B cell (primary cell): Measurements from ENCODE around the gene ACAP3. TPM values are rescaled to one million over a fixed set of nuclear protein-coding genes. Genes with fewer than 3 reads are reported as not detected.

Source experiments
- ATAC-seq: fragments of 200-7000 bp; cut with Tn5 transposase; one replicate; pipeline ENCODE4 v1.10.0; 2021; ENCODE audit warnings: low read depth, mild to moderate bottlenecking, moderate number of reproducible peaks, moderate library complexity
- CTCF ChIA-PET: fragments of 350-600 bp; sonication (Branson Sonifier 250); formaldehyde crosslinking; loops from one replicate; lab custom pipeline; 2021; ENCODE audit warnings: antibody characterized with exemption, inconsistent platforms; lab: Charles Lee
- POLR2A ChIA-PET: fragments of 350-600 bp; sonication (Branson Sonifier 250); formaldehyde crosslinking; loops from one replicate; lab custom pipeline; 2021; ENCODE audit warnings: antibody characterized with exemption; lab: Charles Lee
- DNase-seq: peaks from one replicate; pipeline ENCODE4 v3.0.0; 2013
- H2AFZ ChIP-seq: 2 replicates; pipeline ENCODE4 v1.6.1; 2012; ENCODE audit warnings: mild to moderate bottlenecking, low read depth, low read length; ENCODE audit not compliant: insufficient read depth, poor library complexity, severe bottlenecking
- H3K27ac ChIP-seq, 2 donors: 1 replicate in 1 of 2; 2 replicates in 1 of 2; pipeline ENCODE4 v1.5.1; 2012 to 2013; ENCODE audit warnings: low read length in 2 of 2, mild to moderate bottlenecking in 2 of 2, moderate library complexity in 1 of 2
- H3K27me3 ChIP-seq, 4 experiments: fragments of 200-600 bp in 1 of 4; sonication (generic) in 1 of 4; replicated peaks in 1 of 4; 1 replicate in 2 of 4; 2 replicates in 2 of 4; pipeline versions ENCODE4 v1.6.1 to v1.7.0; 2013 to 2016; ENCODE audit warnings: low read length in 3 of 4, mild to moderate bottlenecking in 2 of 4, mixed read lengths in 1 of 4, moderate library complexity in 1 of 4; ENCODE audit not compliant: insufficient read depth in 4 of 4, control insufficient read depth in 3 of 4; ENCODE audit errors: control extremely low read depth in 1 of 4
- H3K36me3 ChIP-seq, 2 experiments: replicated peaks in 1 of 2; 1 replicate in 1 of 2; 2 replicates in 1 of 2; pipeline versions ENCODE4 v1.6.1 to v1.7.1; 2013; ENCODE audit warnings: low read length in 1 of 2; ENCODE audit not compliant: insufficient read depth in 2 of 2, control insufficient read depth in 1 of 2; ENCODE audit errors: control extremely low read depth in 1 of 2, extremely low read depth in 1 of 2
- H3K4me1 ChIP-seq, 2 donors: fragments of 200-600 bp in 1 of 2; sonication (generic) in 1 of 2; 1 replicate in 1 of 2; 2 replicates in 1 of 2; pipeline versions ENCODE4 v1.5.1 to v1.6.1; 2013 to 2017; ENCODE audit warnings: low read length in 2 of 2; ENCODE audit not compliant: control insufficient read depth in 2 of 2, insufficient read depth in 2 of 2
- H3K4me2 ChIP-seq: replicated peaks from 2 replicates; pipeline ENCODE3; 2012; ENCODE audit warnings: mild to moderate bottlenecking, low read depth, low read length; ENCODE audit not compliant: poor library complexity, severe bottlenecking
- H3K4me3 ChIP-seq, 5 experiments: fragments of 200-600 bp in 1 of 5; sonication (generic) in 1 of 5; 1 replicate in 3 of 5; 2 replicates in 2 of 5; pipeline versions ENCODE4 v1.5.1 to v1.7.0; 2011 to 2016; ENCODE audit warnings: low read length in 4 of 5, mild to moderate bottlenecking in 4 of 5, low read depth in 2 of 5, control low read depth in 1 of 5, moderate library complexity in 1 of 5; ENCODE audit not compliant: insufficient read depth in 1 of 5; ENCODE audit errors: control extremely low read depth in 1 of 5, extremely low read depth in 1 of 5
- H3K79me2 ChIP-seq: fragments of 200-600 bp; sonication (generic); one replicate; pipeline ENCODE4 v1.6.0; 2016; ENCODE audit warnings: low read length; ENCODE audit not compliant: control insufficient read depth, insufficient read depth
- H3K9ac ChIP-seq: fragments of 200-600 bp; sonication (generic); 2 replicates; pipeline ENCODE4 v1.6.1; 2017; ENCODE audit warnings: mild to moderate bottlenecking, low read length, moderate library complexity
- H3K9me3 ChIP-seq, 3 donors: one replicate each; pipeline versions ENCODE4 v1.6.1 to v1.7.1; 2013; ENCODE audit warnings: low read length in 2 of 3; ENCODE audit not compliant: control insufficient read depth in 2 of 3, insufficient read depth in 1 of 3; ENCODE audit errors: control extremely low read depth in 1 of 3
- H4K20me1 ChIP-seq: 2 replicates; pipeline ENCODE4 v1.6.0; 2012; ENCODE audit warnings: mild to moderate bottlenecking, low read length; ENCODE audit not compliant: insufficient read depth, control insufficient read depth, poor library complexity, severe bottlenecking
- H3K27ac Mint-ChIP-seq: one replicate; pipeline ENCODE4 v1.8.0; 2021; ENCODE audit warnings: mixed read lengths
- H3K27me3 Mint-ChIP-seq: one replicate; pipeline ENCODE4 v1.8.0; 2021; ENCODE audit warnings: mixed read lengths
- H3K4me1 Mint-ChIP-seq: one replicate; pipeline ENCODE4 v1.8.0; 2021; ENCODE audit warnings: mixed read lengths
- H3K4me3 Mint-ChIP-seq: one replicate; pipeline ENCODE4 v1.8.0; 2021; ENCODE audit warnings: mixed read lengths
- H3K9me3 Mint-ChIP-seq: one replicate; pipeline ENCODE4 v1.8.0; 2022; ENCODE audit warnings: mixed read lengths; ENCODE audit not compliant: insufficient read depth
- CTCF ChIP-seq: fragments of 200-600 bp; IDR thresholded peaks from one replicate; pipeline ENCODE4 v1.8.0; 2022; ENCODE audit warnings: antibody characterized with exemption, mild to moderate bottlenecking
- EZH2 ChIP-seq: IDR thresholded peaks from 2 replicates; pipeline ENCODE4 v1.6.1; 2012; ENCODE audit warnings: borderline replicate concordance, low read depth, mild to moderate bottlenecking, moderate library complexity, low read length; ENCODE audit not compliant: insufficient read depth, poor library complexity, severe bottlenecking
- WGBS: methylation state at CpG from one replicate; pipeline ENCODE4 v1.1.5; 2013; ENCODE audit warnings: missing lambda C conversion rate; ENCODE audit not compliant: insufficient coverage; 5-methylcytosine and 5-hydroxymethylcytosine counted together
- intact Hi-C: fragments of 100-400 bp; cut with micrococcal nuclease; formaldehyde crosslinking; loops from one replicate; pipeline ENCODE4 v1.10.0; 2022
- polyA plus RNA-seq: library from polyadenylated mRNA; depleted of rRNA; stranded (reverse); fragments of >200 nt; gene quantifications from 2 replicates; pipeline ENCODE4 v1.2.3, GENCODE V29; 2012
- total RNA-seq, 2 donors: library from RNA; stranded (reverse); fragments of 120-200 nt in 1 of 2; gene quantifications; 1 replicate in 1 of 2; 2 replicates in 1 of 2; pipeline versions ENCODE4 v1.2.3 to v1.2.4, GENCODE V29; 2013 to 2022

ACAP3 gene
- total and polyA plus RNA-seq, 2 donors (not counting 1 experiment from before 2014, with no cell fraction given), result 40.7 to 124 TPM

DNA sequence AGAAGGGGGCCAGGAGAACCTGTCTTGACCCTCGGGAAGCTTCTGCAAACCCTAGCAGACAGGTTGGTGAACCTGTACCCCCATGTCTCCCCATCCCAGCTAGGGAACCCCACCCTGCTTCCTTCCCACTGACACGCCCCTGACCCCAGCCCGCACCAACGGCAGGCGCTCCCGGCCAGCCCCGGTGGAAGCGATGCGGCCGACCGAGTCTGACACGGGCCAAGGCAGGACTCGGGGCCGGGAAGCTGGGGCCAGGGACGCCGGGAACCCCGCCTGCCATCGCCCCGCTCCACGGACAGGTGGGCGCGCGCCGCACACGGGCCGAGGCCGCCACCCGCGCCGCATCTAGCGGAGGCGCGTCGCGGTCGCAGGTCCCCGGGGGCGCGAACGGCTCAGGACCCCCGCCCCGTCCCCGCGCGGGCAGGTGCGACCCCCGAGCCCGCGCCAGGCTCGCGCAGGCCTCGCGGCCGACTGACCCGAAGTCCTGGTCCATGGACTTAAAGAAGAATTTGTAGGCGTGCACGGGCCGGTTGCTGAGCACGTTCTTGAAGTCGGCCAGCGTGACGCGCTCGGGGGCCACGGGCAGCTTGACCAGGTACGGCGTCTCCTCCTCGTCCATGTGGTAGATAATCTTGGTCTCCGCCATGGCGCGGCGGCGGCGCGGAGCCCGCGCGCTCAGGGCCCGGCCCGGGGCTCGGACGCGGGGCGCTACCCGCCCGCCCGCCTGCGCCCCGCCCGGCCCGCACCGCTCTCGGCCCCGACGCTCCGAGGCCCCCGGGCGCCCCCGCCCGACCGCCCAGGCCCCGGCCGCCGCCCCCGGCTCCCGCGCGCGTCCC, 40.9 kb upstream of the ACAP3 start:
- ATAC-seq, result peak; percentile 42
- Histone ChIP-seq H2AFZ (peak overlapping the region; percentile 60), H3K4me3 (peak overlapping the region; percentile 34 to 81 (median 63)), H3K27ac (no peak overlapping the region), H3K9me3 (peaks cover 0 to 7% (median 0%) of the 10 kb centered on the region in 3 donors), H3K9ac (peak overlapping the region; percentile 71), H3K4me2 (peak overlapping the region; percentile 96), H4K20me1 (peaks cover 40% of the 10 kb centered on the region), H3K4me1 (peaks cover 22 to 37% of the 10 kb centered on the region in 2 donors), H3K27me3 (peaks cover 0 to 23% (median 7%) of the 10 kb centered on the region in 4 experiments), H3K79me2 (peaks cover 34% of the 10 kb centered on the region), H3K36me3 (no peaks in the 10 kb centered on the region)
- POLR2A ChIA-PET, result interaction anchor here (0.6 kb wide), 1 partner anchor 512 kb away, joined by 4 read pairs; no protein-coding TSS in a partner anchor
- Mint-ChIP-seq H3K9me3 (no peaks in the 10 kb centered on the region), H3K27me3 (peaks cover 8% of the 10 kb centered on the region), H3K4me3 (peak overlapping the region; percentile 83), H3K27ac (peak overlapping the region; percentile 56), H3K4me1 (peaks cover 28% of the 10 kb centered on the region)
- intact Hi-C loops, result loop anchor here (1.0 kb wide), 2 partner anchors 24 to 27 kb away; partner anchors contain the start of genes AURKAIP1, CPTP and INTS11
- CTCF ChIA-PET, result interaction anchor here (1.2 to 1.4 kb wide), 2 partner anchors 25 to 27 kb away, joined by 3 to 5 read pairs; partner anchors contain the start of gene AURKAIP1
- under 1% methylated on average over 109 of the region's 109 CpGs for WGBS
- TF ChIP-seq CTCF, result no peak
- no peak for TF ChIP-seq EZH2
- no peak for DNase-seq
